DOHH2 (cell line): ENCODE measurements around the gene FGB.

Source experiments
- EZH2phosphoT487 ChIP-seq: fragments of 200-600 bp; sonication (generic); IDR thresholded peaks from 2 replicates; pipeline ENCODE4 v1.6.1; 2017; ENCODE audit warnings: borderline replicate concordance, mild to moderate bottlenecking, antibody characterized with exemption, low read length, moderate library complexity, mixed read lengths
- TF ChIP-seq, protein P1 (sequence below): fragments of 200-600 bp; sonication (generic); IDR thresholded peaks from one replicate; pipeline ENCODE4 v1.5.1; 2014; ENCODE audit warnings: antibody characterized with exemption, mild to moderate bottlenecking, low read depth, low read length; ENCODE audit not compliant: poor library complexity, severe bottlenecking

DNA sequence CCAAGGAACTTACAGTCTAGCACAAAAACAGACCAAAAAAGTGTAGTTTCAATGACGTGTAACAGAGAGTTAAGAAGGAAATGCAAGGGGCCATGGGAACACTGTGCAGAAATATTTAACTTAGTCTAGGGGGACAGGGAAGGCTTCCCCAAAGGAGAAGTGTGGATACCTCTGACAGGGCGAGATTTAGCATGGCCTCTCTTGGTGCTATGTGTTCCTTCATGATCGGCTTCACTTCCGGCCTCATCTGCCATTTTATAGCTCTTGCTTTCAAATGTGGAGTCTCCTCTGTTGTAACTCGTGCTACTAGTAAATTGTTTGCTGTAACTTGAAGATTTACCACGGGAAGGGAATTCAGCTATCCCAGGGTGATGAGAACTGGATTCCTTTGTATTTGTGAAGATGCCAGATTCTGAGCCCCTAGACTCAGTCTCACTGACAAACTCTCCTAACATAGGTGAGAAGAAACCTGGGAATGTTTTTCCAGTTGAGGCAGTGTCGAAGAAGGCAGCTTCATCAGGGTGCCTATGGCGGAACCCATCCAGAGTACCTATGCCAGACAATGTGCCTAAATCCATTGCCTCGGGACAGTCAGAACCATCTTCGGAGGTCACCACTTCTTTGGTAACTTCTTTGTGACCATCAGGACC, 22.7 kb downstream of the FGB start:
- TF ChIP-seq, protein P1, sequence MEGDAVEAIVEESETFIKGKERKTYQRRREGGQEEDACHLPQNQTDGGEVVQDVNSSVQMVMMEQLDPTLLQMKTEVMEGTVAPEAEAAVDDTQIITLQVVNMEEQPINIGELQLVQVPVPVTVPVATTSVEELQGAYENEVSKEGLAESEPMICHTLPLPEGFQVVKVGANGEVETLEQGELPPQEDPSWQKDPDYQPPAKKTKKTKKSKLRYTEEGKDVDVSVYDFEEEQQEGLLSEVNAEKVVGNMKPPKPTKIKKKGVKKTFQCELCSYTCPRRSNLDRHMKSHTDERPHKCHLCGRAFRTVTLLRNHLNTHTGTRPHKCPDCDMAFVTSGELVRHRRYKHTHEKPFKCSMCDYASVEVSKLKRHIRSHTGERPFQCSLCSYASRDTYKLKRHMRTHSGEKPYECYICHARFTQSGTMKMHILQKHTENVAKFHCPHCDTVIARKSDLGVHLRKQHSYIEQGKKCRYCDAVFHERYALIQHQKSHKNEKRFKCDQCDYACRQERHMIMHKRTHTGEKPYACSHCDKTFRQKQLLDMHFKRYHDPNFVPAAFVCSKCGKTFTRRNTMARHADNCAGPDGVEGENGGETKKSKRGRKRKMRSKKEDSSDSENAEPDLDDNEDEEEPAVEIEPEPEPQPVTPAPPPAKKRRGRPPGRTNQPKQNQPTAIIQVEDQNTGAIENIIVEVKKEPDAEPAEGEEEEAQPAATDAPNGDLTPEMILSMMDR = no peak
- no peak for TF ChIP-seq EZH2phosphoT487
